NCI-H510A (cell line): ENCODE data around the gene NEGR1.

ENCODE experiments used
- DNase-seq: peaks from one replicate; lab custom pipeline; 2025; lab: John Stamatoyannopoulos, UW

Gene NEGR1

DNA sequence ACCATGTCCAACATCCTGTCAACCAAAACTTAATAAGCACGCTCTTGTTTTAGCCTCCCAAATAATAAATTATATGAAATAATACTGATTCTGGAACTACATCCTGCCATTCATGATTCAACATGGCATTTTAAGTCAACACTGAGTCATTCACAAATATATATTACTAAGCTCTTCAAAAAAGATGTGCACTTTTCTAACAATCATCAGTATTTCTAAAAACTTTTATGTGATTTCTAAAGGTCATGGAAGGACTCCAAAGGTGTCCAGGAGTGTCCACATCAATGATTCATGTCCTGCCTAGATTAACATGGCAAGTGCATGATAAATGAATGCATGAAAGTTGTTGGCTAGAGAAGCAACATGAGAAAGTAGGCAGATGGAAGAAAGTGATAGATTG lies 51.6 kb downstream of the NEGR1 start:
- no peak for DNase-seq

DNA sequence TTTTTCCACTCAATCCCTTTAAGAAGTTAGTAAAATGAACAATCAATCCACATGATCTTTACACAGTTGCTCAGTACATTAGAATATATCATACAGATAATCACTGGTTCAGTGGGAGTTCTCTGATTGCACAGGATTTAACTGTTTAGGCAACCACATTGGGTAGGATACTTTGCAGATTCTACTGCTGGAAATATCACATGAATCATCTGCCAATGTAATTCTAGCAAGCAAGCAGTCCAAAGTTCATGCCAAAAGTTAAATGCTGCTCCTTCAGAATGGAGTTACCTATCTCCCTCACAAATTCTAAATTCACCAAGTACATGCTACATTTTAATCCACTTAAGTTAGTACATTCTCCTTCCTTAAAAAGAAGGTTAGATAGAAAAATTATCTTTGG lies 52.4 kb downstream of the NEGR1 start:
- no peak for DNase-seq

DNA sequence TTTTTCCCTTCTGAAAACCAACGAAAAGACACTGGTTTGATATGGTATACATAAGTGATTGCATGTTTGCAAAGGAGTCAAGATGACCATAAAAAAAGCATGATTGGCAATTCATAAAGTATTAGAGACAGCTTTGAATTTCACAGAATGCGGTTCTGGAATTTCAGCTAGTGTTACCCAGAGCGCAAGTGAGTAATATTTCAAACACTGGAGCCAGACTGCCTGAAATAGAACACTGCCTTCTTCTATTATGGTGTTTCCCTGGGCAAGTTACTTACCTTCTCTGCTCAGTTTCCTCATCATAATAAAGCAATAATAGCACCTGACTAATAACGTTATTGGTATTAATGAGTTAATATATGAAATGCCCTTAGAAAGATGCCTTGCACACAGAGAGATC lies 54.7 kb downstream of the NEGR1 start:
- DNase-seq: no peak

DNA sequence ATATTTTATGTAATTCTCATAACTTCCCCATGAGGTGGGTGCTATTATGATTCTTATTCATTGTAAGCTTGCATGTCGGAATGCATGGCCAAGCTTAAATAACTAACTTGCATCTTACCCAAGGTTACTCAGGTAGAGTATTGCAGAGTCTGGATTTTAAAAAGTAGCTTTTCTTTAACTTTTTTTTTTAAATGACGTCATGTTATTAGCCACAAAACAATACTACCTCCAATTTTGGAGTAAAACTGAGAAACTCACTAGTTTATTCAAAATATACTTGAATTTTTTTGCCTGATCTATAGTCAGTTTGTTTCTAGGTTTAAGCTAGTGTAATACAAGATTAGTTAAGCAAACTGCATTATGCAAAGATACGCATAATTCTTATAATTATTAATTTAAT lies 57.8 kb downstream of the NEGR1 start:
- DNase-seq: no peak

DNA sequence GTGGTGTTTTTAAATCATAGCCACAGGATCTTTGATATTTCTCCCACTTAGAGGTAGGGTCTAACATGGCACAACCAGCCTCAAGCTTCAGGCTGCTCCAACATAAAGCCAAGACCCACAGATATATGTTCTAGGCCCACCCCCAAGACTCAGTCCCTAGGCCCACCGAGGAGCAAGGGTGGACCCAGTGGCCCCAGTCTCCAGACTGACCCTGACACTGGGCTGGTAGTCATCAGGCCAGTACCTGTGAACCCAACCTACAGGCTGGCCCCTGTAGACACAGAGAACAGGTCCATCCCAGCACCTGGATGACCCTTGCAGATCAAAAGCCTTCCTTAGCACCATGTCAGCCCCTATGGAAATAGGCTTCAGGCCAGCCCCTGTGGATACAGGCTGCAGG lies 60.5 kb downstream of the NEGR1 start:
- no peak for DNase-seq

DNA sequence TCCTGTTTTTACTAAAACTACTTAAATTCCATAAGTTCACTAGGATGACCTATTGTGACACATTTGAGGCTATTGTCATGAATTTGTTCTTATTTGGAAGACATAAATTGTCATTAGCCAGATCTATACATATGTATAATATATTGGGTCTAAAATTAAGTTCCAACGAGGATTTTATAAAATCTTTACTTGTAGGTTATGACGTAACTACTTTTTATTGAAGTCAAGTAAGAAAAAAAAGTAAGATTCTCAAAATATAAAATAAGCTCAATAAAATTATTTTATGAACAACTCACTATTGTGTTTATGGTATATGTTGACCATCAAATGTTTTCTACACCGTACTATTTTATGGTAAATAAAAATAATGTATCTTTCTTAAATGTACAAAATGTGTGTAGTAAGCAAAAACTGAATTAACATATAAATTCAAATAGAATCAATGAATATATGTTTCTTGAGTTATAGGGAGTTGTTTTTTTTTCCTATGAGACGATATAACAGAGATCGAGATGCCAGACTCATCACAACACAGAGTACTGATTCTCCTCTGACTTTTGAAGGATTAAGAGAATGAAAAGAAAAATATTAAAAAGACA lies 64.1 kb downstream of the NEGR1 start:
- no peak for DNase-seq

DNA sequence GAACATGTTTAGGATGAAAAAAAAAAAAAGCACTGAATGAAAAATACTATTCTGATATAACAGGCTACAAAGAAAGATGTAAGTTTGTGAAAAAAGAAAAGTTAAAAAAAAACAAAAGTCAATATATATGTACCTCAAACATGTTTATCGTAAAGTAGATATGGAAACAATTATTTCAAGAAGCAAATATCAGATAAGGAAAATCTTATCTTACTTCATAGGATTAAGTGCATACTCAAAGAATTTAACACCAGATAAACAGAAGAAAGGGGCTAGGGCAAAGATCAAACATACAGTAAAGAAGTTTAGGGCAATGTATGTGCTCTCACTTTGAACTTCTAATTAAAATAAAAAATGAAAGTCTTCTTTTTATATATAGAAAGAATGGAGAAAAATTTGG lies 75.3 kb downstream of the NEGR1 start:
- DNase-seq: no peak

DNA sequence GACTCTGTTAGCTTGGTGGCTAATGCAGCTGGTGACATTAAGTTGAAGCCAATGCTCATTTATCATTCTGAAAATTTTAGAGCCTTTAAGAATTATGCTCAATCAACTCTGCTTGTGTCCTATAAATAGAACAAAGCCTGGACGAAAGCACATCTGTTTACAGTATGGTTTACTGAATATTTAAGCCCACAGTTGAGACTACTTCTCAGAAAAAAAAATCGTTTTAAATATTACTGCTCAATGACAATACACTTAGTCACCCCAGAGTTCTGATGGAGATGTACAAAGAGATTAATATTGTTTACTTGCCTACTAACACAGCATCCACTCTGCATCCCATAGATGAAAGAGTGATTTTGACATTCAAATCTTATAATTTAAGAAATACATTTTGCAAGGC lies 79.6 kb downstream of the NEGR1 start:
- DNase-seq: no peak

DNA sequence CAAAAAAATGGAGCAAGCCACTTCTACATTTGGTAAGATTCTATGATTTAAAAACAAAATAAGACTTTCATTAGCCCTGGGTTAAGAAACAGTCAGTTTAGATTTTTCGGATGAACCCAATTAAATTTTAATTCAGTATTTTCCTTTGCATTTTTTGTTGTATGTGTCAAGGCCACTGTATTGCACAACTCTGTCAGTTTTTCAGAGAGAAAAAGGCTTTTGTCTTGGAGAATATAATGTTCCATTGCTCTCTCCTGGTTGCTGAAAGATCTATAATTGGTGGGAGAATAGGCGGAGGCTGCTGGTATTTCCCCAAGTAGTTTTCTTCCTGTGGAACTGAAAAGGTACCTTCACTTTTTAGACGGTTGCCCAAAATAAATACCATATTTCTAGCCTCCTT lies 84.6 kb downstream of the NEGR1 start:
- DNase-seq: no peak

DNA sequence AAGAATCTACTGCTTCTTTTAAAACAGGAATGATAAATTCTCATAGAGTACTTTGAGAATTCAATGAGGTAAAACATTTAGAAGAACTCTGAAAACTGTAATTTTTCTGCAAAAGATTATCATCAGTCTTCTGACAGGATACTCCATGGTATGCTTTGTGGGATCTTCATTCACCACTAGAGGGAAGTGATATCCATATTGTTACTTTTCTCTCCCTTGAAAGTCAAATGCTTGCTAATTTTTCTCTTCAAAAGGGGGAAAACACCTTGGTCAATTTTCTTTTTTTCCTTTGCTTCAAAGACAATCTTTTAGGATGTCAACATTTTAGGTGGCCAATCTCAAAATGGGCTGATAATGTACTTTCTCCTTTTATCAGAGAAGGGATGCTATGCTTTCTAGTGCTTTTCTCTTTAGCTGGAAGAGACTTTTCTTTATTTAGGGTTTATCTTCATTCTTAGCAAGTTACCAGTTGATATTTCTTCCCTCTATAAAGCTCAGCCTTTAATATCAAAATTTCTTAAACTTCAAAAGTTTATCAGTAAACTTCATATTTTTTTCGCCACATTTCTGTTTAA lies 95.5 kb downstream of the NEGR1 start:
- DNase-seq: no peak

DNA sequence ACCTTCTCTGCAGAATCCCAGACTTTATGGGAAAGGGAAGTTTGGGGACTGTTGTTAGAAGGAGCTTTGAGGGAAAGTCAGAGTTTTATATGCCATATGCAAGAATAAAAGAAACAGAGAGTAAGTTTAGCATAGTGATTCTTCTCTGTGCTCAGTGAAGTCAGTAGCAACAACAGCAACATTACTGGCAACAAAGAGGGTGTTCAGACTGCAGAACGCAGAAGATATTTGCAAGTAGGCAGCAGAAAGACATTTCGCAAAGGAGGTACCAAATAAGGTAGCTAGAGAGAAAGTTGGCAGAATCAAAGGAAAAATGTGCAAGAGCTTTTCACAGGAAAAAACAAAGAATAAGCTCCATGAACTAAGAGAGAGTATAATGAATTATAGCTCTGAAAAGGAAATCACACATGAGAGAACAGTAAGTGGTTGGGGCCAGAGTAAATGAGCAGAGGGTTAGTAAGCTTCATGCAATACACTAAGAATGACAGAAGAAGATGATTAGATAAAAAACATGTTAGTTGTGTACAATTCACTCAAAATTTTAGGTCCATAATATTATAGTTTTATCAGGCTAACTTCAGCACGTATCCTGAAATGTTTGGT lies 98.1 kb downstream of the NEGR1 start:
- no peak for DNase-seq

DNA sequence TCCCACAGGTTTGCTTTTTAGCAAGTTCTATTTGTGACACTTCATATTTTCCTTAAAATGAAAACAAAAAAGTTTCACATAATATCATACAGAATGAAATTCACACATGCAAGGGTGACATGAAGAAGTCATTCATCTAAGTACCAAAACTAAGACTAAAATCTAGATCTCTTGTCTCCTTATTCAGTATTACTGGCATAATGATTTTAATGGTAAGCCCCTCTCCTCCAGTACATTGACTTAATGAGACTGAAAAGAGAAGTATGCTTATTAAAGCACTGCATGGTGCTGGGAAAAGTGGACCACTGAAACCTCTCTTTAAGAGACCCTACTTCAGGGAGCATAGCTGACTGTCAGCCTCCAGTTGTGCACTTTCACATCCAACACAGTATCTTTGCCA lies 99.5 kb downstream of the NEGR1 start:
- DNase-seq: no peak

DNA sequence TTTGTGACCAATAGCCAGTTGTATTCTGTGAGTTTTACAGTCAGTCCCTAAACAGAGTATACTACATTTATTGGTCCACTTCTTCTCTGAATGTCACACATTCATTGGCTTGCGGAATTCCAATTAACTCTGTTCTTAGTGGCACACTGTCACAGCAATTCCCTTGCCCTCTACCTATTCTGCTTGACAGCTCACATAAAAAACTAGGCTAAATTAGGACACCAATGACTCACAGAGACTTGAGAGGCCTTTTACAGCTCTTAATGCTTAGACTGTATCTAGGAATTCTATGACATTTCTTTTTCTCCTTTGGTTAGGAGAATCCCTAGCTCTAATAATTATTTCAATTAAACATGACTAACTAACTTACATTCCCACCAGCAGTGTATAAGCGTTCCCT lies 104.1 kb downstream of the NEGR1 start:
- no peak for DNase-seq

DNA sequence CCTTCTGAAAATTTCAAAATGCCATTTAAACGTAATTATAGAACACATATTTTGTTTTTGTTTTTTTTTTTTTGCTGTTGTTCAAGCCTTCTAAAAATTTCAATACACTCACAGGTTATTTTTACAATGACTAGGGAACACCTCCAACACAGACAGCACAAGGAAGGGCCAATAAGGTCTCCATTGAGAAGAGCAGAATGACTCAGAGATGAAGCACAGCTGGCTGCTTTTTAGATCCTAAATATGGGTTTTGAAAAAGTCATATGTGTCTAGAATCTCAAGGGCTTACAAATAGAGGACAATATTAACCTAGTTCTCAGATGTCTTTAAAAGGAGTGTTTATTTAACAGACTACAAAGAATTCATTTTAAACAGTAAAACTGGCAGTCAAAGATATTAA lies 104.6 kb downstream of the NEGR1 start:
- no peak for DNase-seq

DNA sequence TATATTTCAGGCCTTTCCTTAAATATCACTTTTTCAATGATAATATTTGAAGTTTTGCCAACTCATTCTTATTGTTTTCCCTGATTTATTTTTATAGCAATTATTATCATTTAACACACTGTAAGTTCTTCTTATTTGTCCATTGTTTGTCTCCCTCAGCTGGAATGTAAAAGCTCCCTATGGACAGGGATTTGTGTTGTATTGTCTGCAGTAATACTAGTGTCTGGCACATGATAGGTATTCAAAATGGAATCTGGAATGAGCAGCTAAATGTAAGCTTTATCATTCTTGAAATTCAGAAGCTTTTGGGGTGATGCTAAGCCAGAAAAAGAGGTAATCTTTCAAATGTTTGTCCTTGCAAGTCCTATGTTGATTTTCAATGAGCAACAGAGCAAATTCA lies 112.1 kb downstream of the NEGR1 start:
- DNase-seq: no peak

DNA sequence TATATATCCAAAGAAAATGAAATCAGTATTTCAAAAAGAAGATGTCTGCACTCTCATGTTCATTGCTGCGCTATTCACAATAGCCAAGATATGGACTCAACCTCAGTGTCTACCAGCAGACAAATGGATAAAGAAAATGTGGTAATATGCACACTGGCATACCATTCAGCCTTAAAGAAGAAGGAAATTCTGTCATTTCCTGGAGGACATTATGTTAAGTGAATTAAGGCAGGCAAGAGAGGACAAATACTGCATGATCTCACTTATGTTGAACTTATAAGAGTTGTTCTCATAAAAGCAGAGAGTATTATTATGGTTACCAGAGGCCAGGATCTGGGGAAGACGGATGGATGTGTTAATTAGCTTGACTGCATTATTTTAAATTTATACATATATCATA lies 115.9 kb downstream of the NEGR1 start:
- no peak for DNase-seq

DNA sequence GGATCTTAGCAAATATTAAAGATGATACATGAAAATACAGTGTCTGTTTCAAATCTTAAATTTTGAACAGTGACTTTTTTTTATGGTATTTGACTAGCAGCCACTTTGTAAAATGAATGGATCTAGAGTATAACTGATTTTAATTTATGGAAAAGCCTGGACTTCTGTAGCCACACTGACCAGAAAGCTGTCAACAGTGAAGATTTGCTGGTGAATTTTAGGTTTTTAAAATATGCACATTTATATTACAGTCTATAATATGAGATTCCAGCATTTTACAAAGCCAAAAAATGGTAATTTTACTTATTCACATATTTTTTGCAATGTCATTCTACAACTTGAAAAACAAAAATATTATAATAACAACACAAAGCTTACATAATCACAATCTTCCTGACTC lies 131.8 kb downstream of the NEGR1 start:
- DNase-seq: no peak

DNA sequence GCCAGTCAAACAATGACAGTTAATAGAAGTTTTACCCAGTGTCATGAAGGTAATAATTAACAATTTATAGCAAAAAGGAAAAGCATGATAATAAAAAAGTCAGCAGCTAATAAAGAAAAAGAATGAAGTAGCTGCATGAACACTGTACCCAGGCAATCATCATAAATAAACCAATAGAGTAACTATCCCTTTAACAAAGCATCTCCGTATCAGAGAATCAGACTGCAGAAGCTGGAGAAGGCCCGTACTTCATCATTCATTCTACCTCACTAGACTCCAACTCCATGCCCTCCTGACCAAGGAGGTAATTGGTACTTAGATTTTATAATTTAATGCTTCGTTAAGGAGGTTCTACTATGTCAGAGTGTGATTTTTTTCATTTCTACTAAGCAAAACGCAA lies 140.5 kb downstream of the NEGR1 start:
- DNase-seq: no peak

DNA sequence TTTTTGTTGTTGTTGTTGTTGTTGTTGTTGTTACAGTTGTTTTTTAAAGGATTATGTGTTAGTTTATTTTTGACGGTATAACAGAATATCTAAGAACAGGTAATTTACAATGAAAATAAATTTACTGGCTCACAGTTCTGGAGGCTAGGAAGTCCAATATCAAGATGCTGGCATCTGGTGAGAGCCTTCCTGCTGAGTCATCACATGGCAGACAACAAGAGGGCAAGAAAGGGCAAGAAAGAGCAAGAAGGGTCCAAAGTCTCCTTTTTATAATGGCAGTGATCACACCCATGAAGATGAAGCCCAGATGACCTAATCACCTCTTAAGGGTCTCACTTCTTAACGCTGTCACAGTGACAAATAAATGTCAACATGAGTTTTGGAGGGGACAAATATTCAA lies 142.1 kb downstream of the NEGR1 start:
- no peak for DNase-seq

DNA sequence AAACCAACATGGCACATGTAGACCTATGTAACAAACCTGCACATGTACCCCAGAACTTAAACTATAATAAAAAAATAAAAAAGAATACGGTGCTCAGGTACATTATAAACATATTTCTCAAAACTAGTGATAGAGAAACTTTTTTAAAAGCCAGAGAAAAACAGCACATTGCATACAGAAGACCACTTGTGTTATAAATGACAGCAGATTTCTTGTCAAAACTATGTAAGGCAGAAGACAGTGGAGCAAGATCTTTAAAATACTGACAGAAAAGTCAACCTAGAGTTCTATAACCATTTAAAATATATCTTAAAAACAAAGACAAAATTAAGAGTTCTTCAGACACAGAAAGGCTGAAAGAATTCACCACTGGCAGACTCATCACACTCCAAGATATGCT lies 144.7 kb downstream of the NEGR1 start:
- DNase-seq: no peak

DNA sequence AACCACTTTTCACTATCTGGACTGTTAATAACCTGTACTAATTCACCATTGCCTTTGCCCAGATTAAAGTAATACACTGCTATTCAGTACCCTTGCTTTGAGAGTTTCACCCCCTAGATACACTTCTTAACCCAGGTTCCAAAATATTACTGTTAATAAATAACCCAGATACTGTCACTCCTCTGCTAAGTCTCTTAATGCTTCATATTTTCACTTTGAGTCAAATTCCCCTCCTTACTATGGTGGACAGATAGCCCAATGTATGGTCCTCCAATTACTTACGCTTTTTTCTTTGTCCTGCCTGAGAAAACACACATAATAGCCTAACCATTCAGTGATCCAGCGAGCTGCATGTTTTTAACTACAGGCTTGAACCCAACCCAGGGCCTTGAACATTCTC lies 152.5 kb downstream of the NEGR1 start:
- DNase-seq: no peak

DNA sequence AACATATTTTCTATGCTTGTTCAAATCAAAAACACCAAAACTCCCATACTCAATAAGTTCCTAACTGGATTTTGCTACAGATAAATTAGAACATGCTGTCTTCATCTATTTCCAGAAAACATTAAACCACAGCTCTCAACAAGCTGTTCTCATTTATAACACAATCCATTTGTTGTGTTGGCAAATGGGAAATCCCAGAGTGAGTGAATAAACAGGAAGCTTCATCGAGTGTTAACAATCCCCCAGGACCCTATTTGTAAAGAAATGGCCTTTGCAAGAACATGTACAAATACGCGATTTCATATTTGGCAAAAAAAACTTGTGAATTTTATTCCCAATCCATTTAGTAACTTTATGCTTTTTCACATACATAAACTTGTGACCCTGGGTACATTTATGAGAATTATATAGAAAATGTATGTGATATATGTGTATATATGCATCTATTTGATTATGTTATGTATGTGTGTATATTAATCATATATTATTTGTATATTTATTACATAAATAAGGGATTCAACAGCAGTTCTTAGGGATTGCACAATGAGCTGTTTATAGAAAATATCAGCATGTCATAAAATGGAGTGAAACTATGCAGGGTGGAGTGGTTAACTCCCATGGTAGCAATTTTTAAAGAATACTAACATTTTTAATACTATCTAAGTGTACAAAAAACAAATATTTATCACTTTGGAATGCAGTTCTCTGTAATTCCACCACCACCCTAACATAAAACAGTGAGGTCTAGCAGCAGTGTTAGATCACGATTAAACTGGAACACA lies 160.0 kb downstream of the NEGR1 start:
- no peak for DNase-seq

DNA sequence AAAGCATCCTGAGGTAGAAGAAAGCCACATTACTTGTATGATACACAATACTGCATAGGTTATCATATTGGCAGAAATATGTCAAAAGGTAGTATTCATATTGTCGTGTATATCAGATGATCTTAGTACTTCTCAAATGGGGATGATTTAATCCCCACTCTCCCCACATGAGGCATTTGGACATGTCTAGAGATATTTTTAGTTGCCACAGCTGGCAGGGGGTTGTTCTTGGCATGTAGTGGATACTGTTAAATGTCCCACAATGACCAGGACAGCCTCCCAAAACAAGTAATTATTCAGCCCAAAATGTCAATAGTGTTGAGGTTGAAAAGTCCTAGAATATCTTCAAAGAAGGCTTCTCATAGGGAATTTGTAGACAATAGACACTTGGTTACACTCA lies 162.8 kb downstream of the NEGR1 start:
- DNase-seq: no peak
